CD4-positive, alpha-beta memory T cell (primary cell): ENCODE data around the gene CHMP4B. TPM values are rescaled to one million over a fixed set of nuclear protein-coding genes. Genes with fewer than 3 reads are reported as not detected.

Experiments
- CTCF ChIA-PET: fragments of 350-600 bp; sonication (Branson Sonifier 250); formaldehyde crosslinking; loops from one replicate; lab custom pipeline; 2021; ENCODE audit warnings: inconsistent platforms; ENCODE audit not compliant: partially characterized antibody; lab: Charles Lee
- POLR2A ChIA-PET: fragments of 350-600 bp; sonication (Branson Sonifier 250); formaldehyde crosslinking; loops from one replicate; lab custom pipeline; 2021; ENCODE audit not compliant: partially characterized antibody; lab: Charles Lee
- DNase-seq, 5 donors: peaks; one replicate each; pipeline versions ENCODE4 v3.0.0 to v3.0.0-alpha.2; 2020 to 2022; ENCODE audit warnings: mixed read lengths in 1 of 5
- H3K27ac ChIP-seq: one replicate; pipeline ENCODE4 v1.7.0; 2013; ENCODE audit warnings: low read depth, low read length
- H3K27me3 ChIP-seq: 2 replicates; pipeline ENCODE4 v1.7.0; 2013; ENCODE audit warnings: mild to moderate bottlenecking, low read length, moderate library complexity; ENCODE audit not compliant: insufficient read depth
- H3K36me3 ChIP-seq: 2 replicates; pipeline ENCODE4 v1.7.0; 2013; ENCODE audit warnings: mild to moderate bottlenecking, low read length, moderate library complexity; ENCODE audit not compliant: insufficient read depth
- H3K4me1 ChIP-seq: 2 replicates; pipeline ENCODE4 v1.7.0; 2013; ENCODE audit warnings: mild to moderate bottlenecking, low read length, moderate library complexity; ENCODE audit not compliant: insufficient read depth
- H3K4me3 ChIP-seq, 2 donors: one replicate each; pipeline ENCODE4 v1.7.0; 2013; ENCODE audit warnings: low read length in 2 of 2, mild to moderate bottlenecking in 1 of 2
- H3K9me3 ChIP-seq, 2 donors: one replicate each; pipeline ENCODE4 v1.7.0; 2013; ENCODE audit warnings: low read length in 2 of 2, control low read depth in 1 of 2; ENCODE audit not compliant: control insufficient read depth in 1 of 2
- H3K27ac Mint-ChIP-seq, 7 donors: one replicate each; pipeline ENCODE4 v1.8.0; 2020 to 2021; ENCODE audit warnings: mixed read lengths in 7 of 7, mild to moderate bottlenecking in 6 of 7, inconsistent platforms in 3 of 7, moderate library complexity in 3 of 7
- H3K27me3 Mint-ChIP-seq, 2 donors: one replicate each; pipeline ENCODE4 v1.8.0; 2020 to 2021; ENCODE audit warnings: mixed read lengths in 2 of 2
- H3K36me3 Mint-ChIP-seq, 2 donors: one replicate each; pipeline ENCODE4 v1.8.0; 2020 to 2021; ENCODE audit warnings: mixed read lengths in 2 of 2, inconsistent platforms in 1 of 2, mild to moderate bottlenecking in 1 of 2
- H3K4me1 Mint-ChIP-seq, 4 donors: one replicate each; pipeline ENCODE4 v1.8.0; 2020 to 2021; ENCODE audit warnings: mixed read lengths in 4 of 4, mild to moderate bottlenecking in 1 of 4
- H3K4me3 Mint-ChIP-seq, 8 donors: one replicate each; pipeline ENCODE4 v1.8.0; 2020 to 2021; ENCODE audit warnings: mixed read lengths in 8 of 8, mild to moderate bottlenecking in 7 of 8, moderate library complexity in 6 of 8, inconsistent platforms in 3 of 8
- H3K9me3 Mint-ChIP-seq, 8 donors: one replicate each; pipeline ENCODE4 v1.8.0; 2020 to 2021; ENCODE audit warnings: mixed read lengths in 8 of 8, mild to moderate bottlenecking in 5 of 8, inconsistent platforms in 3 of 8, moderate library complexity in 1 of 8
- intact Hi-C: fragments of 100-400 bp; cut with micrococcal nuclease; formaldehyde crosslinking; loops from one replicate; pipeline ENCODE4 v1.15.1; 2023
- polyA plus RNA-seq, 2 donors: library from polyadenylated mRNA; unstranded; fragments of 300-500 nt; fragmentation: Illumina TruSeq; gene quantifications; one replicate each; pipeline ENCODE4 v1.2.3, GENCODE V29; 2021
- total RNA-seq, 2 experiments: library from RNA; stranded (reverse); gene quantifications; one replicate each; pipeline ENCODE4 v1.2.3, GENCODE V29; 2021

Gene CHMP4B
- total and polyA plus RNA-seq, 4 experiments from 2014 or later, result 1.2 to 54.0 (median 29.1) TPM

- intact Hi-C loops, result no loop called here
- H3K9me3 ChIP-seq, result no peaks in the 10 kb centered on the region
- no peaks in the 10 kb centered on the region for H3K27me3 ChIP-seq
- POLR2A ChIA-PET, result no interaction called here
- H3K9me3 Mint-ChIP-seq, result no peaks in the 10 kb centered on the region
- no peak for DNase-seq
- peaks cover 49% of the 10 kb centered on the region for H3K4me1 ChIP-seq
- CTCF ChIA-PET, result no interaction called here
- H3K27me3 Mint-ChIP-seq, result no peaks in the 10 kb centered on the region
- H3K4me3 Mint-ChIP-seq, result no peak overlapping the region
- H3K4me1 Mint-ChIP-seq, result peaks cover 44 to 67% (median 58%) of the 10 kb centered on the region in 4 donors
- no peak overlapping the region for H3K27ac Mint-ChIP-seq
- no peaks in the 10 kb centered on the region for H3K36me3 ChIP-seq
- H3K36me3 Mint-ChIP-seq, result peaks cover 3 to 14% of the 10 kb centered on the region in 2 donors
- H3K4me3 ChIP-seq, result no peak overlapping the region
- no peak overlapping the region for H3K27ac ChIP-seq
These were observed 11.8 kb downstream of the CHMP4B start for GRCh38 chr20:33822991-33823390.

GRCh38 chr20:33824852-33825251, 13.7 kb downstream of the CHMP4B start:
- Mint-ChIP-seq H3K9me3 (no peaks in the 10 kb centered on the region), H3K27ac (peak overlapping the region in 1 of 7 donors; percentile 13), H3K4me3 (no peak overlapping the region), H3K36me3 (peaks cover 0 to 15% of the 10 kb centered on the region in 2 donors), H3K4me1 (peaks cover 46 to 69% (median 59%) of the 10 kb centered on the region in 4 donors), H3K27me3 (no peaks in the 10 kb centered on the region)
- POLR2A ChIA-PET, result interaction anchor here (1.4 kb wide), 1 partner anchor 14 kb away, joined by 5 read pairs; the partner anchor contains the start of gene CHMP4B
- no peak for DNase-seq
- intact Hi-C loops, result no loop called here
- CTCF ChIA-PET, result interaction anchor here (0.9 kb wide), 1 partner anchor 10 kb away, joined by 4 read pairs; no protein-coding TSS in a partner anchor
- Histone ChIP-seq H3K36me3 (no peaks in the 10 kb centered on the region), H3K9me3 (no peaks in the 10 kb centered on the region), H3K4me3 (no peak overlapping the region), H3K27ac (no peak overlapping the region), H3K27me3 (no peaks in the 10 kb centered on the region), H3K4me1 (peaks cover 53% of the 10 kb centered on the region)

GRCh38 chr20:33825340-33826269, 14.5 kb downstream of the CHMP4B start:
- Histone ChIP-seq H3K4me1 (peaks cover 56% of the 10 kb centered on the region), H3K27me3 (no peaks in the 10 kb centered on the region), H3K4me3 (no peak overlapping the region), H3K27ac (no peak overlapping the region), H3K9me3 (no peaks in the 10 kb centered on the region), H3K36me3 (no peaks in the 10 kb centered on the region)
- Mint-ChIP-seq H3K27ac (peak overlapping the region in 6 of 7 donors; percentile 21 to 75 (median 68)), H3K9me3 (no peaks in the 10 kb centered on the region), H3K36me3 (peaks cover 0 to 19% of the 10 kb centered on the region in 2 donors), H3K4me1 (peaks cover 44 to 71% (median 57%) of the 10 kb centered on the region in 4 donors), H3K4me3 (peak overlapping the region in 3 of 8 donors; percentile 17 to 55 (median 24)), H3K27me3 (no peaks in the 10 kb centered on the region)
- DNase-seq, result no peak
- CTCF ChIA-PET, result interaction anchor here (0.9 to 1.6 kb wide), 2 partner anchors 11 kb away, joined by 4 read pairs; no protein-coding TSS in a partner anchor
- POLR2A ChIA-PET, result interaction anchor here (0.6 to 1.4 kb wide), 4 partner anchors 14 to 1006 kb away, joined by 3 to 5 read pairs (median 3); partner anchors contain the start of genes CHMP4B and MAPRE1
- intact Hi-C loops, result no loop called here

GRCh38 chr20:33826270-33826897, 15.2 kb downstream of the CHMP4B start:
- H3K27me3 ChIP-seq, result no peaks in the 10 kb centered on the region
- H3K27me3 Mint-ChIP-seq, result no peaks in the 10 kb centered on the region
- intact Hi-C loops, result no loop called here
- H3K4me1 Mint-ChIP-seq, result peaks cover 43 to 70% (median 56%) of the 10 kb centered on the region in 4 donors
- H3K27ac Mint-ChIP-seq, result peak overlapping the region in 6 of 7 donors; percentile 25 to 74 (median 63)
- CTCF ChIA-PET, result interaction anchor here (1.5 to 1.6 kb wide), 2 partner anchors 10 to 35 kb away, joined by 3 to 4 read pairs; no protein-coding TSS in a partner anchor
- peaks cover 56% of the 10 kb centered on the region for H3K4me1 ChIP-seq
- no peaks in the 10 kb centered on the region for H3K9me3 ChIP-seq
- no peak for DNase-seq
- H3K4me3 ChIP-seq, result no peak overlapping the region
- peaks cover under 1 to 20% of the 10 kb centered on the region in 2 donors for H3K36me3 Mint-ChIP-seq
- no peak overlapping the region for H3K27ac ChIP-seq
- H3K36me3 ChIP-seq, result no peaks in the 10 kb centered on the region
- H3K9me3 Mint-ChIP-seq, result no peaks in the 10 kb centered on the region
- POLR2A ChIA-PET, result interaction anchor here (0.6 to 1.4 kb wide), 4 partner anchors 14 to 1007 kb away, joined by 3 to 5 read pairs (median 3); partner anchors contain the start of genes CHMP4B and MAPRE1
- peak overlapping the region in 3 of 8 donors; percentile 17 to 55 (median 24) for H3K4me3 Mint-ChIP-seq

- no peak overlapping the region for H3K27ac ChIP-seq
- no peak for DNase-seq
- no peak overlapping the region for H3K4me3 Mint-ChIP-seq
These were observed 16.0 kb downstream of the CHMP4B start for GRCh38 chr20:33827109-33827508.

GRCh38 chr20:33827634-33828325, 16.6 kb downstream of the CHMP4B start:
- Mint-ChIP-seq H3K4me1 (peaks cover 47 to 79% (median 61%) of the 10 kb centered on the region in 4 donors), H3K27ac (peak overlapping the region in 2 of 7 donors; percentile 31 to 39), H3K36me3 (peaks cover 11 to 25% of the 10 kb centered on the region in 2 donors), H3K27me3 (no peaks in the 10 kb centered on the region), H3K9me3 (no peaks in the 10 kb centered on the region), H3K4me3 (peak overlapping the region in 1 of 8 donors; percentile 10)
- H3K9me3 ChIP-seq, result no peaks in the 10 kb centered on the region
- intact Hi-C loops, result no loop called here
- no peaks in the 10 kb centered on the region for H3K36me3 ChIP-seq
- ChIA-PET POLR2A (no interaction called here), CTCF (interaction anchor here (1.5 to 1.6 kb wide), 2 partner anchors 9 to 36 kb away, joined by 3 to 4 read pairs; no protein-coding TSS in a partner anchor)
- no peak overlapping the region for H3K4me3 ChIP-seq
- no peaks in the 10 kb centered on the region for H3K27me3 ChIP-seq
- peaks cover 56% of the 10 kb centered on the region for H3K4me1 ChIP-seq
- H3K27ac ChIP-seq, result no peak overlapping the region
- no peak for DNase-seq

More at GRCh38 chr20:33827109-33827508, 16.0 kb downstream of the CHMP4B start:
- intact Hi-C loops, result no loop called here
- no peak overlapping the region for H3K4me3 ChIP-seq
- no peaks in the 10 kb centered on the region for H3K36me3 ChIP-seq
- H3K9me3 Mint-ChIP-seq, result no peaks in the 10 kb centered on the region
- H3K27ac Mint-ChIP-seq, result peak overlapping the region in 3 of 7 donors; percentile 2 to 80 (median 73)
- H3K9me3 ChIP-seq, result no peaks in the 10 kb centered on the region
- POLR2A ChIA-PET, result no interaction called here
- no peaks in the 10 kb centered on the region for H3K27me3 ChIP-seq
- CTCF ChIA-PET, result interaction anchor here (1.5 to 1.6 kb wide), 2 partner anchors 9 to 36 kb away, joined by 3 to 4 read pairs; no protein-coding TSS in a partner anchor
- no peaks in the 10 kb centered on the region for H3K27me3 Mint-ChIP-seq
- H3K4me1 Mint-ChIP-seq, result peaks cover 46 to 75% (median 60%) of the 10 kb centered on the region in 4 donors
- peaks cover 56% of the 10 kb centered on the region for H3K4me1 ChIP-seq
- peaks cover 7 to 25% of the 10 kb centered on the region in 2 donors for H3K36me3 Mint-ChIP-seq
